K562 (cell line): Measurements from ENCODE around the gene CFAP92. TPM values are rescaled to one million over a fixed set of nuclear protein-coding genes. Genes with fewer than 3 reads are reported as not detected.

Experiments used
- ATF1 ChIP-seq, 2 experiments: fragments of 450-650 bp in 1 of 2; IDR thresholded peaks; 2 replicates each; pipeline ENCODE4 v1.6.1; 2016; ENCODE audit warnings: missing compliant biosample characterization in 1 of 2, missing genetic modification characterization in 1 of 2
- L3MBTL2 ChIP-seq: fragments of 450-650 bp; IDR thresholded peaks from 2 replicates; pipeline ENCODE4 v1.6.1; 2016; ENCODE audit warnings: mild to moderate bottlenecking, moderate library complexity
- MGA ChIP-seq: fragments of 450-650 bp; IDR thresholded peaks from 2 replicates; pipeline ENCODE4 v1.6.1; 2016; ENCODE audit warnings: mild to moderate bottlenecking, moderate library complexity
- SMAD4 ChIP-seq: fragments of 250-450 bp; sonication (Bioruptor Pico); conservative IDR thresholded peaks from 2 replicates; pipeline ENCODE4 v1.8.0; 2021; ENCODE audit warnings: inconsistent platforms, mild to moderate bottlenecking, moderate library complexity
- ZFX ChIP-seq: sonication (generic); formaldehyde crosslinking; IDR thresholded peaks from 2 replicates; pipeline ENCODE4 v1.8.0; 2022; ENCODE audit warnings: mild to moderate bottlenecking, missing genetic modification reagents, moderate library complexity
- ZSCAN32 ChIP-seq: fragments of 450-650 bp; formaldehyde crosslinking; IDR thresholded peaks from 2 replicates; pipeline ENCODE4 v1.4.0; 2020; ENCODE audit warnings: mild to moderate bottlenecking, moderate library complexity
- polyA plus RNA-seq, 8 experiments: library from polyadenylated mRNA; depleted of rRNA in 4 of 8; stranded (reverse) in 5 of 8; unstranded in 3 of 8; fragments of >200 nt; fragmentation: Nextera tagmentation in 2 of 8; fragmentation: Illumina TruSeq in 1 of 8; extraction: Ambion mirVana in 2 of 8; extraction: Trizol in 1 of 8; gene quantifications; 2 replicates each; pipeline versions ENCODE4 v1.2.1 to v1.2.3, GENCODE V29; 2011 to 2014; ENCODE audit warnings: inconsistent platforms in 1 of 8, missing spikeins in 1 of 8
- total RNA-seq, 7 experiments: library from RNA; depleted of rRNA in 6 of 7; stranded (reverse); fragments of >200 nt in 6 of 7; fragmentation: Illumina TruSeq in 2 of 7; extraction: Trizol in 2 of 7; gene quantifications; 2 replicates each; pipeline versions ENCODE4 v1.2.1 to v1.2.3, GENCODE V29; 2011 to 2021; ENCODE audit warnings: low replicate concordance in 1 of 7

The CFAP92 gene
- total and polyA plus RNA-seq, 9 of the 15 experiments (the other 6 are each of a cell fraction or from before 2014, with no cell fraction given) = 0.06 to 0.62 (median 0.36) TPM

GRCh38 chr3:128991355-128991895, 2.5 kb downstream of the CFAP92 start (continued):
- TF ChIP-seq MGA = 0 out of 2 replicates have a peak, but pooled peaks have one; percentile 33
- peak; percentile 20; the same call in 1 of the 2 replicates for TF ChIP-seq L3MBTL2
- 0 out of 2 replicates have a peak, but pooled peaks have one; percentile 36 for TF ChIP-seq SMAD4 (CRISPR knock-in tag)
- TF ChIP-seq ZSCAN32 (CRISPR knock-in tag) = no peak
- no peak for TF ChIP-seq ZFX (CRISPR knock-in tag)
- TF ChIP-seq ATF1 (CRISPR knock-in tag; IDR thresholded peaks at IDR 0.05) = no peak
- TF ChIP-seq ATF1 (tag; IDR thresholded peaks at IDR 0.05) = no peak
